ENCODE data around the gene LILRA6.

DNA sequence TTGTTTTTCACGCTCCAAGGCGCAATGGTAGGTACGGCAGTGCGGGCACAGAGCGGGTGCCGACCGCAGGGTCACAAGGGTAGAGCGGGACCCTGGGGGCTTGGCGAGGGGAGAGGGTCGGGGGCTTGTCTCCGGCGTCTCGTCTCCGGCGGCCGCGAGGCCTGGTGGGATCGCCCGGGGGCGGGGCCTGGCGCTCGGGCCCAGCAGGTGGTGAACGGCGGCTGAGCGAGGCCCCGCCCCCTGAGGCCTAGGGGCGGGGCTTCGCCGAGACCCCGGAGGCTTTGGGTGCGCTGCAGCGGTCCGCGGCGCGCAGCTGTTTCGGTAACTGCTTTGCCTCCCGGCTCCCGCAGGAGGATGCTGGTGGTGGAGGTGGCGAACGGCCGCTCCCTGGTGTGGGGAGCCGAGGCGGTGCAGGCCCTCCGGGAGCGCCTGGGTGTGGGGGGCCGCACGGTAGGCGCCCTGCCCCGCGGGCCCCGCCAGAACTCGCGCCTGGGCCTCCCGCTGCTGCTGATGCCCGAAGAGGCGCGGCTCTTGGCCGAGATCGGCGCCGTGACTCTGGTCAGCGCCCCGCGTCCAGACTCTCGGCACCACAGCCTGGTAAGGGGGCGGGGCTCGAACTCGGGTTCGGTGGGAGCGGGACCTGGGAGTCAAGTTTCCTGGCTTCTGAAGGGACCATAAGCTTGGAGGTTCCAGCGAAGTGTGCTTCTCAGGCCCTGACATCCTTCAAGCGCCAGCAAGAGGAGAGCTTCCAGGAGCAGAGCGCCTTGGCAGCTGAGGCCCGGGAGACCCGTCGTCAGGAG lies 51.4 kb downstream of the LILRA6 start, which contains the start of gene TSEN34:
- TF ChIP-seq, protein P1, sequence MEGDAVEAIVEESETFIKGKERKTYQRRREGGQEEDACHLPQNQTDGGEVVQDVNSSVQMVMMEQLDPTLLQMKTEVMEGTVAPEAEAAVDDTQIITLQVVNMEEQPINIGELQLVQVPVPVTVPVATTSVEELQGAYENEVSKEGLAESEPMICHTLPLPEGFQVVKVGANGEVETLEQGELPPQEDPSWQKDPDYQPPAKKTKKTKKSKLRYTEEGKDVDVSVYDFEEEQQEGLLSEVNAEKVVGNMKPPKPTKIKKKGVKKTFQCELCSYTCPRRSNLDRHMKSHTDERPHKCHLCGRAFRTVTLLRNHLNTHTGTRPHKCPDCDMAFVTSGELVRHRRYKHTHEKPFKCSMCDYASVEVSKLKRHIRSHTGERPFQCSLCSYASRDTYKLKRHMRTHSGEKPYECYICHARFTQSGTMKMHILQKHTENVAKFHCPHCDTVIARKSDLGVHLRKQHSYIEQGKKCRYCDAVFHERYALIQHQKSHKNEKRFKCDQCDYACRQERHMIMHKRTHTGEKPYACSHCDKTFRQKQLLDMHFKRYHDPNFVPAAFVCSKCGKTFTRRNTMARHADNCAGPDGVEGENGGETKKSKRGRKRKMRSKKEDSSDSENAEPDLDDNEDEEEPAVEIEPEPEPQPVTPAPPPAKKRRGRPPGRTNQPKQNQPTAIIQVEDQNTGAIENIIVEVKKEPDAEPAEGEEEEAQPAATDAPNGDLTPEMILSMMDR (conservative IDR thresholded peaks at IDR 0.05; ENCODE audit: low read length) = no peak
- TF ChIP-seq EZH2phosphoT487 (IDR thresholded peaks at IDR 0.05; ENCODE audit: borderline replicate concordance, low read depth, low read length) = no peak
